HG03469 (cell line): ENCODE data around the gene RNF220.
"Not testable (repeated sequence)": the region's sequence is repeated elsewhere in the genome, so short reads cannot be mapped to it uniquely, and the experiment has no call there.

Experiments
- ATAC-seq: cut with Tn5 transposase; IDR thresholded peaks from one replicate; pipeline ENCODE4 v1.9.1; 2021; ENCODE audit warnings: mild to moderate bottlenecking, moderate library complexity, moderate number of reproducible peaks; ENCODE audit not compliant: unreplicated experiment

The RNF220 gene

GRCh38 chr1:44485934-44486460 is 80.9 kb downstream of the RNF220 start:
- no peak for ATAC-seq

GRCh38 chr1:44489481-44489880 is 84.4 kb downstream of the RNF220 start:
- ATAC-seq = no peak

- no peak for ATAC-seq
Measured at GRCh38 chr1:44496541-44497171, 91.6 kb downstream of the RNF220 start.

- no peak for ATAC-seq
Measured at GRCh38 chr1:44497422-44498170, 92.5 kb downstream of the RNF220 start.

- ATAC-seq = no peak
Measured at GRCh38 chr1:44499306-44499705, 94.3 kb downstream of the RNF220 start.

GRCh38 chr1:44500181-44501046 is 95.4 kb downstream of the RNF220 start:
- ATAC-seq = no peak

GRCh38 chr1:44501047-44501890 is 96.2 kb downstream of the RNF220 start:
- no peak for ATAC-seq

- ATAC-seq = not testable (repeated sequence)
Measured at GRCh38 chr1:44502823-44503222, 97.8 kb downstream of the RNF220 start.

- ATAC-seq = no peak
Measured at GRCh38 chr1:44503625-44504024, 98.6 kb downstream of the RNF220 start.

- no peak for ATAC-seq
Measured at GRCh38 chr1:44505210-44505993, 100.3 kb downstream of the RNF220 start.

GRCh38 chr1:44507490-44508396 is 102.7 kb downstream of the RNF220 start:
- no peak for ATAC-seq

GRCh38 chr1:44508397-44508745 is 103.3 kb downstream of the RNF220 start:
- no peak for ATAC-seq

- ATAC-seq = no peak
Measured at GRCh38 chr1:44511363-44511762, 106.3 kb downstream of the RNF220 start.

GRCh38 chr1:44511769-44512168 is 106.7 kb downstream of the RNF220 start:
- no peak for ATAC-seq

GRCh38 chr1:44512313-44512885 is 107.3 kb downstream of the RNF220 start:
- no peak for ATAC-seq

GRCh38 chr1:44513111-44513510 is 108.1 kb downstream of the RNF220 start:
- ATAC-seq = no peak

- no peak for ATAC-seq
Measured at GRCh38 chr1:44514673-44515072, 109.6 kb downstream of the RNF220 start.

- ATAC-seq = no peak
Measured at GRCh38 chr1:44515416-44515815, 110.4 kb downstream of the RNF220 start.
